ENCODE data around the gene C2orf76.
"Not testable (repeated sequence)": the region's sequence is repeated elsewhere in the genome, so short reads cannot be mapped to it uniquely, and the experiment has no call there.

C2orf76 gene

DNA sequence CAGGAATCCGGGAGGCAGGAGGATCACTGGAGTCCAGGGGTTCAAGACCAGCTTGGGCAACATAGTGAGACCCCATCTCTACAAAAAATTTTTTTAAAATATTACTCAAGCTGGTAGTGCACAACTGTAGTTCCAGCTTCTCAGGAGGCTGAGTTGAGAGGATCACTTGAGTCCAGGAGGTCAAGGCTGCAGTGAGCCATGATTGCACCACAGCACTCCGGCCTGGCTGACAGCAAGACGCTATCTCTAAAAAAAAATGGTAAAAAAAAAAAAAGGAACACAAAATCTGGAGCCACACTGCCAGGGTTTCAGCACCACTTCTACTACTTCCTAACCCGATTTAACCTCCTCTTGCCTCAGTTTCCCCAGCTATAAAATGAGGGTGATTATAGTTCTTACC is 86.0 kb downstream of the C2orf76 start:
- no peak overlapping the region for H3K4me2 ChIP-seq (ENCODE audit: low read depth, low read length, poor library complexity, severe bottlenecking)
- H3K4me3 ChIP-seq (ENCODE audit: insufficient read depth, low read length, poor library complexity, severe bottlenecking): no peak overlapping the region
- TF ChIP-seq, protein P1, sequence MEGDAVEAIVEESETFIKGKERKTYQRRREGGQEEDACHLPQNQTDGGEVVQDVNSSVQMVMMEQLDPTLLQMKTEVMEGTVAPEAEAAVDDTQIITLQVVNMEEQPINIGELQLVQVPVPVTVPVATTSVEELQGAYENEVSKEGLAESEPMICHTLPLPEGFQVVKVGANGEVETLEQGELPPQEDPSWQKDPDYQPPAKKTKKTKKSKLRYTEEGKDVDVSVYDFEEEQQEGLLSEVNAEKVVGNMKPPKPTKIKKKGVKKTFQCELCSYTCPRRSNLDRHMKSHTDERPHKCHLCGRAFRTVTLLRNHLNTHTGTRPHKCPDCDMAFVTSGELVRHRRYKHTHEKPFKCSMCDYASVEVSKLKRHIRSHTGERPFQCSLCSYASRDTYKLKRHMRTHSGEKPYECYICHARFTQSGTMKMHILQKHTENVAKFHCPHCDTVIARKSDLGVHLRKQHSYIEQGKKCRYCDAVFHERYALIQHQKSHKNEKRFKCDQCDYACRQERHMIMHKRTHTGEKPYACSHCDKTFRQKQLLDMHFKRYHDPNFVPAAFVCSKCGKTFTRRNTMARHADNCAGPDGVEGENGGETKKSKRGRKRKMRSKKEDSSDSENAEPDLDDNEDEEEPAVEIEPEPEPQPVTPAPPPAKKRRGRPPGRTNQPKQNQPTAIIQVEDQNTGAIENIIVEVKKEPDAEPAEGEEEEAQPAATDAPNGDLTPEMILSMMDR (IDR thresholded peaks at IDR 0.05; ENCODE audit: insufficient read depth, low read length, poor library complexity, severe bottlenecking): no peak
- no peak for TF ChIP-seq EZH2phosphoT487 (conservative IDR thresholded peaks at IDR 0.05; ENCODE audit: low read length)
- H3F3A ChIP-seq (ENCODE audit: insufficient read depth): no peaks in the 10 kb centered on the region
- no peaks in the 10 kb centered on the region for H3K9me3 ChIP-seq (ENCODE audit: insufficient read depth, low read length)
- no peaks in the 10 kb centered on the region for H4K20me1 ChIP-seq (ENCODE audit: low read depth, low read length)
- no peaks in the 10 kb centered on the region for H3K9me2 ChIP-seq (replicated peaks; ENCODE audit: insufficient read depth, low read length)
- H3K9ac ChIP-seq (ENCODE audit: low read length): no peak overlapping the region
- no peaks in the 10 kb centered on the region for H3K36me3 ChIP-seq (ENCODE audit: low read length)
- no peak overlapping the region for H3K27ac ChIP-seq (ENCODE audit: low read depth, low read length)
- H3K79me2 ChIP-seq (ENCODE audit: insufficient read depth, low read length): no peaks in the 10 kb centered on the region
- no peak overlapping the region for H2AFZ ChIP-seq (ENCODE audit: low read depth, low read length, severe bottlenecking)
- no peaks in the 10 kb centered on the region for H3K27me3 ChIP-seq (ENCODE audit: low read length)

DNA sequence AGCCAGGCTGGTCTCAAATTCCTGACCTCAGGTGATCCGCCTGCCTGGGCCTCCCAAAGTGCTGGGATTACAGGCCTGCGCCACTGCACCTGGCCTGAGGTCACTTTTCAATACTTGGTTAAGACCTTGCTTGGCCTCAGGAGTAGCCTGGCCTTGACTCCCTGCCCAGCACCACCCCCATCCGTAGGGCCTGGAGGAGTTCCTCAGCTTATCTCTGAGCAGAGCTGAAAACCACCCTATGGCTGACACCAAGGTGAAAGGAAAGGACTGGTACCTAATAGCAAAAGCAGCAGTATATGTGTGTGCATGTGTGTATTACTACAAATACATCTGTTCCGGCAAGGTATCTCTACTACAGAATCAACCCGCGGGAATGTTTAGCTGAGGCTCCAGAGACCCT is 87.0 kb downstream of the C2orf76 start:
- Histone ChIP-seq H3K4me2 (ENCODE audit: low read depth, low read length, poor library complexity, severe bottlenecking) (no peak overlapping the region), H3K9me3 (ENCODE audit: insufficient read depth, low read length) (no peaks in the 10 kb centered on the region), H4K20me1 (ENCODE audit: low read depth, low read length) (no peaks in the 10 kb centered on the region), H3F3A (ENCODE audit: insufficient read depth) (no peaks in the 10 kb centered on the region), H3K27me3 (ENCODE audit: low read length) (no peaks in the 10 kb centered on the region), H3K79me2 (ENCODE audit: insufficient read depth, low read length) (no peaks in the 10 kb centered on the region), H2AFZ (ENCODE audit: low read depth, low read length, severe bottlenecking) (no peak overlapping the region), H3K9ac (ENCODE audit: low read length) (no peak overlapping the region), H3K9me2 (replicated peaks; ENCODE audit: insufficient read depth, low read length) (no peaks in the 10 kb centered on the region), H3K36me3 (ENCODE audit: low read length) (no peaks in the 10 kb centered on the region), H3K27ac (ENCODE audit: low read depth, low read length) (no peak overlapping the region), H3K4me3 (ENCODE audit: insufficient read depth, low read length, poor library complexity, severe bottlenecking) (no peak overlapping the region)
- TF ChIP-seq, protein P1 (IDR thresholded peaks at IDR 0.05; ENCODE audit: insufficient read depth, low read length, poor library complexity, severe bottlenecking): no peak
- no peak for TF ChIP-seq EZH2phosphoT487 (conservative IDR thresholded peaks at IDR 0.05; ENCODE audit: low read length)

DNA sequence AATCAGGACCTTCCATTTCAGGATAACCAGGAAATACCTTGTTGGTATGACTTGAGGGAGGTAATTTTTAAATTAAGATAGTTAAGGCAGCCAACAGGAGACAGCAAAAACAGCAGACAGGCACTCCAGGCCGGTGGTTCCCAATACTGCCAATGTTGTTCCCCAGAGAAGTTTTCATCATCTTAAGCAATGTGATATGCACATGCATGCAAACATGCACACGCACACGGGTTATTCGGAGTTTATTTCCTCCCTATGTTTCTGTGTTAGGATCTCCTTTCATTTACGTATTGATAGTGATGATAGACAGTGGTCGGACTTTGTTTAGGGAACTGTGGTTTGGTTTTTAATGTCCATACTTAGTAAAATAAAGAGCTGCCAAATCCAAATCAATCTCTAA is 87.7 kb downstream of the C2orf76 start:
- H3K9me3 ChIP-seq (ENCODE audit: insufficient read depth, low read length): no peaks in the 10 kb centered on the region
- TF ChIP-seq EZH2phosphoT487 (conservative IDR thresholded peaks at IDR 0.05; ENCODE audit: low read length): no peak
- TF ChIP-seq, protein P1 (IDR thresholded peaks at IDR 0.05; ENCODE audit: insufficient read depth, low read length, poor library complexity, severe bottlenecking): no peak
- no peak overlapping the region for H3K4me3 ChIP-seq (ENCODE audit: insufficient read depth, low read length, poor library complexity, severe bottlenecking)
- no peaks in the 10 kb centered on the region for H3K27me3 ChIP-seq (ENCODE audit: low read length)
- no peaks in the 10 kb centered on the region for H4K20me1 ChIP-seq (ENCODE audit: low read depth, low read length)
- H3K9me2 ChIP-seq (replicated peaks; ENCODE audit: insufficient read depth, low read length): no peaks in the 10 kb centered on the region
- H3K79me2 ChIP-seq (ENCODE audit: insufficient read depth, low read length): no peaks in the 10 kb centered on the region
- no peak overlapping the region for H2AFZ ChIP-seq (ENCODE audit: low read depth, low read length, severe bottlenecking)
- no peaks in the 10 kb centered on the region for H3F3A ChIP-seq (ENCODE audit: insufficient read depth)
- H3K4me2 ChIP-seq (ENCODE audit: low read depth, low read length, poor library complexity, severe bottlenecking): no peak overlapping the region
- no peak overlapping the region for H3K9ac ChIP-seq (ENCODE audit: low read length)
- H3K27ac ChIP-seq (ENCODE audit: low read depth, low read length): no peak overlapping the region
- no peaks in the 10 kb centered on the region for H3K36me3 ChIP-seq (ENCODE audit: low read length)

DNA sequence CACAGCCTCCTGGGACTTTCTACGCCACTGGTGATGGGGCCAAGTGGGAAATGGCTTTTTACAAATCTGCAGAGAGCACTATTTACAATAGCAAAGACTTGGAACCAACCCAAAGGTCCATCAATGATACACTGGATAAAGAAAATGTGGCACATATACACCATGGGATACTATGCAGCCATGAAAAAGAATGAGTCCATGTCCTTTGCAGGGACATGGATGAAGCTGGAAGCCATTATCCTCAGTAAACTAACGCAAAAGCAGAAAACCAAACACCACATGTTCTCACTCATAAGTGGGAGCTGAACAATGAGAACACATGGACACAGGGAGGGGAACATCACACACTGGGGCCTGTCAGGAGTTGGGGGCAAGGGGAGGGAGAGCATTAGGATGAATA is 88.2 kb downstream of the C2orf76 start:
- H3K4me3 ChIP-seq (ENCODE audit: insufficient read depth, low read length, poor library complexity, severe bottlenecking); H3K79me2 ChIP-seq (ENCODE audit: insufficient read depth, low read length); H3K27ac ChIP-seq (ENCODE audit: low read depth, low read length); H3K27me3 ChIP-seq (ENCODE audit: low read length); H3F3A ChIP-seq (ENCODE audit: insufficient read depth); H3K9ac ChIP-seq (ENCODE audit: low read length); H4K20me1 ChIP-seq (ENCODE audit: low read depth, low read length); H3K9me3 ChIP-seq (ENCODE audit: insufficient read depth, low read length); H2AFZ ChIP-seq (ENCODE audit: low read depth, low read length, severe bottlenecking); H3K9me2 ChIP-seq (replicated peaks; ENCODE audit: insufficient read depth, low read length); H3K4me2 ChIP-seq (ENCODE audit: low read depth, low read length, poor library complexity, severe bottlenecking); H3K36me3 ChIP-seq (ENCODE audit: low read length): not testable (repeated sequence)

All from SU-DHL-6 (cell line).